IMR-90 (cell line): ENCODE results near the gene ZNF718. TPM values are rescaled to one million over a fixed set of nuclear protein-coding genes. Genes with fewer than 3 reads are reported as not detected.

Experiments
- ATAC-seq: fragments of 200-7000 bp; cut with Tn5 transposase; 2 replicates; pipeline ENCODE4 v1.9.1; 2020; ENCODE audit warnings: low read depth, mild to moderate bottlenecking, moderate library complexity
- BruUV-seq: library from RNA; stranded (reverse); fragments of 400-500 nt; replicated peaks from 2 replicates; lab custom pipeline; 2021; lab: Mats Ljungman, UMichigan
- CTCF ChIA-PET: fragments of 300-600 bp; formaldehyde crosslinking; extraction: SDS; loops from one replicate; lab custom pipeline; 2021; ENCODE audit warnings: antibody characterized with exemption; lab: Yijun Ruan, JAX
- POLR2A ChIA-PET: fragments of 300-600 bp; sonication (Branson Sonifier 250); formaldehyde crosslinking; loops from one replicate; lab custom pipeline; 2022; ENCODE audit warnings: antibody characterized with exemption; ENCODE audit not compliant: unreplicated experiment; lab: Charles Lee
- DNase-seq: peaks from one replicate; pipeline ENCODE4 v3.0.0; 2013
- H2AFZ ChIP-seq: replicated peaks from 2 replicates; pipeline ENCODE3; 2013; ENCODE audit warnings: low read length, mild to moderate bottlenecking; ENCODE audit not compliant: poor library complexity
- H2AK5ac ChIP-seq: 2 replicates; pipeline ENCODE4 v1.6.1; 2013; ENCODE audit warnings: low read depth, low read length, inconsistent platforms
- H2AK9ac ChIP-seq: replicated peaks from 2 replicates; pipeline ENCODE3; 2013; ENCODE audit warnings: mild to moderate bottlenecking, low read depth, low read length, moderate library complexity; ENCODE audit not compliant: poor library complexity
- H2BK120ac ChIP-seq: 2 replicates; pipeline ENCODE4 v1.6.1; 2013; ENCODE audit warnings: low read depth, low read length, inconsistent platforms
- H2BK15ac ChIP-seq: 3 replicates; pipeline ENCODE4 v1.6.1; 2013; ENCODE audit warnings: low read depth, low read length, inconsistent platforms
- H2BK20ac ChIP-seq: 2 replicates; pipeline ENCODE4 v1.6.1; 2013; ENCODE audit warnings: low read depth, mild to moderate bottlenecking, inconsistent platforms, low read length, moderate library complexity
- H2BK5ac ChIP-seq: 2 replicates; pipeline ENCODE4 v1.6.1; 2013; ENCODE audit warnings: mild to moderate bottlenecking, low read depth, low read length, inconsistent platforms; ENCODE audit not compliant: poor library complexity, severe bottlenecking
- H3K14ac ChIP-seq: replicated peaks from 2 replicates; pipeline ENCODE4 v1.6.1; 2013; ENCODE audit warnings: low read depth, low read length, inconsistent platforms
- H3K18ac ChIP-seq: 2 replicates; pipeline ENCODE4 v1.6.1; 2013; ENCODE audit warnings: low read depth, low read length, control low read depth
- H3K23ac ChIP-seq: 2 replicates; pipeline ENCODE4 v1.6.1; 2013; ENCODE audit warnings: low read depth, low read length, inconsistent platforms
- H3K27ac ChIP-seq: 2 replicates; pipeline ENCODE4 v1.5.1; 2013; ENCODE audit warnings: mild to moderate bottlenecking, control low read depth, low read length; ENCODE audit not compliant: insufficient read depth
- H3K27me3 ChIP-seq: 2 replicates; pipeline ENCODE4 v1.6.1; 2013; ENCODE audit warnings: low read length; ENCODE audit not compliant: control insufficient read depth, insufficient read depth
- H3K36me3 ChIP-seq: 2 replicates; pipeline ENCODE4 v1.6.1; 2013; ENCODE audit warnings: low read length, mixed read lengths; ENCODE audit not compliant: control insufficient read depth, insufficient read depth
- H3K4ac ChIP-seq: 2 replicates; pipeline ENCODE4 v1.6.1; 2013; ENCODE audit warnings: low read depth, low read length, inconsistent platforms
- H3K4me1 ChIP-seq: 2 replicates; pipeline ENCODE4 v1.6.1; 2013; ENCODE audit warnings: low read length, mixed read lengths; ENCODE audit not compliant: control insufficient read depth, insufficient read depth
- H3K4me2 ChIP-seq: 2 replicates; pipeline ENCODE4 v1.6.1; 2013; ENCODE audit warnings: low read depth, mild to moderate bottlenecking, control low read depth, low read length, moderate library complexity
- H3K4me3 ChIP-seq: 2 replicates; pipeline ENCODE4 v1.5.1; 2013; ENCODE audit warnings: low read depth, mild to moderate bottlenecking, control low read depth, low read length, moderate library complexity; ENCODE audit not compliant: insufficient read depth
- H3K56ac ChIP-seq: 2 replicates; pipeline ENCODE4 v1.6.1; 2013; ENCODE audit warnings: low read length, inconsistent platforms; ENCODE audit not compliant: insufficient read depth; ENCODE audit errors: extremely low read depth
- H3K79me1 ChIP-seq, 2 experiments: 2 replicates each; pipeline ENCODE4 v1.6.1; 2013; ENCODE audit warnings: low read length in 2 of 2, inconsistent platforms in 1 of 2, low read depth in 1 of 2
- H3K9ac ChIP-seq: 2 replicates; pipeline ENCODE4 v1.6.1; 2013; ENCODE audit warnings: low read depth, low read length, control low read depth
- H3K9me1 ChIP-seq: 2 replicates; pipeline ENCODE4 v1.6.1; 2013; ENCODE audit warnings: low read length, inconsistent platforms; ENCODE audit not compliant: insufficient read depth
- H3K9me3 ChIP-seq: 2 replicates; pipeline ENCODE4 v1.6.1; 2013; ENCODE audit warnings: low read length; ENCODE audit not compliant: control insufficient read depth, insufficient read depth
- H4K20me1 ChIP-seq: 2 replicates; pipeline ENCODE4 v1.6.1; 2013; ENCODE audit warnings: low read length, inconsistent platforms; ENCODE audit not compliant: insufficient read depth
- H4K5ac ChIP-seq: 2 replicates; pipeline ENCODE4 v1.6.1; 2013; ENCODE audit warnings: mild to moderate bottlenecking, low read depth, low read length, control low read depth
- H4K8ac ChIP-seq, 2 experiments: 2 replicates each; pipeline ENCODE4 v1.6.1; 2013; ENCODE audit warnings: low read depth in 2 of 2, low read length in 2 of 2, control low read depth in 1 of 2, inconsistent platforms in 1 of 2
- H4K91ac ChIP-seq: 2 replicates; pipeline ENCODE4 v1.6.1; 2013; ENCODE audit warnings: low read depth, low read length, inconsistent platforms; ENCODE audit not compliant: insufficient read depth
- BHLHE40 ChIP-seq: fragments of 150-350 bp; IDR thresholded peaks from 2 replicates; pipeline ENCODE4 v1.6.1; 2016; ENCODE audit warnings: mild to moderate bottlenecking, low read depth, low read length
- CEBPB ChIP-seq: IDR thresholded peaks from 2 replicates; pipeline ENCODE4 v1.6.1; 2012; ENCODE audit warnings: low read depth, low read length, improper control_type of control experiment
- CHD1 ChIP-seq: IDR thresholded peaks from 2 replicates; pipeline ENCODE4 v1.6.1; 2012; ENCODE audit warnings: low read depth, low read length, improper control_type of control experiment
- CTCF ChIP-seq: conservative IDR thresholded peaks from 2 replicates; pipeline ENCODE4 v1.5.1; 2012; ENCODE audit warnings: mild to moderate bottlenecking, low read depth, low read length, improper control_type of control experiment
- FOS ChIP-seq: fragments of 150-350 bp; IDR thresholded peaks from 2 replicates; pipeline ENCODE4 v1.6.1; 2016; ENCODE audit warnings: low read depth, low read length
- MAFK ChIP-seq: IDR thresholded peaks from 2 replicates; pipeline ENCODE4 v1.6.1; 2012; ENCODE audit warnings: low read depth, low read length, improper control_type of control experiment
- MAZ ChIP-seq: IDR thresholded peaks from 2 replicates; pipeline ENCODE4 v1.6.1; 2012; ENCODE audit warnings: low read depth, mild to moderate bottlenecking, low read length, improper control_type of control experiment, moderate library complexity, borderline replicate concordance
- MXI1 ChIP-seq: IDR thresholded peaks from 2 replicates; pipeline ENCODE4 v1.6.1; 2012; ENCODE audit warnings: low read depth, mild to moderate bottlenecking, low read length, moderate library complexity, borderline replicate concordance
- NFE2L2 ChIP-seq: fragments of 150-350 bp; IDR thresholded peaks from 2 replicates; pipeline ENCODE4 v1.6.1; 2016; ENCODE audit warnings: low read depth, mild to moderate bottlenecking, low read length
- POLR2A ChIP-seq: IDR thresholded peaks from 2 replicates; pipeline ENCODE4 v1.6.1; 2012; ENCODE audit warnings: mild to moderate bottlenecking, low read depth, low read length
- RAD21 ChIP-seq: IDR thresholded peaks from 2 replicates; pipeline ENCODE4 v1.6.1; 2012; ENCODE audit warnings: low read length, improper control_type of control experiment
- RCOR1 ChIP-seq: IDR thresholded peaks from 2 replicates; pipeline ENCODE4 v1.6.1; 2012; ENCODE audit warnings: mild to moderate bottlenecking, low read length, improper control_type of control experiment; ENCODE audit not compliant: insufficient replicate concordance
- RFX5 ChIP-seq: IDR thresholded peaks from 2 replicates; pipeline ENCODE4 v1.8.0; 2012; ENCODE audit warnings: low read depth, mild to moderate bottlenecking, low read length, moderate library complexity
- SMC3 ChIP-seq: fragments of 150-350 bp; IDR thresholded peaks from 2 replicates; pipeline ENCODE4 v1.6.1; 2016; ENCODE audit warnings: low read depth, mild to moderate bottlenecking, antibody characterized with exemption, low read length, moderate library complexity
- WGBS, 2 experiments: methylation state at CpG; one replicate each; pipeline versions ENCODE4 v1.1.5 to v1.1.7; 2013; ENCODE audit warnings: missing lambda C conversion rate in 2 of 2; ENCODE audit not compliant: insufficient read length in 1 of 2; ENCODE audit errors: extremely low coverage in 2 of 2; 5-methylcytosine and 5-hydroxymethylcytosine counted together
- dilution Hi-C: fragments of 300-500 bp; cut with HindIII; formaldehyde crosslinking; loops from one replicate; pipeline ENCODE4 v1.14.3; 2018; ENCODE audit warnings: low sequenced_read_pairs; ENCODE audit not compliant: unreplicated experiment
- in situ Hi-C: fragments of 300-500 bp; cut with MboI; formaldehyde crosslinking; loops from 3 replicates; pipeline ENCODE4 v1.14.3; 2019; ENCODE audit warnings: low sequenced_read_pairs, inconsistent platforms, mixed read lengths
- intact Hi-C: fragments of 100-400 bp; cut with micrococcal nuclease; formaldehyde crosslinking; loops from 2 replicates; pipeline ENCODE4 v1.10.0; 2022
- polyA plus RNA-seq, 3 experiments: library from polyadenylated mRNA; depleted of rRNA; stranded (reverse); fragments of >200 nt; gene quantifications; 2 replicates each; pipeline ENCODE4 v1.2.3, GENCODE V29; 2012; ENCODE audit warnings: low replicate concordance in 1 of 3
- total RNA-seq: library from RNA; depleted of rRNA; stranded (reverse); fragments of >200 nt; gene quantifications from 2 replicates; pipeline ENCODE4 v1.2.3, GENCODE V29; 2012
- TF ChIP-seq, protein P1 (sequence below): fragments of 150-350 bp; IDR thresholded peaks from 2 replicates; pipeline ENCODE4 v1.6.1; 2016; ENCODE audit warnings: low read depth, mild to moderate bottlenecking, low read length, moderate library complexity, borderline replicate concordance
- TF ChIP-seq, protein P2 (sequence below): fragments of 150-350 bp; IDR thresholded peaks from 2 replicates; pipeline ENCODE4 v1.6.1; 2017; ENCODE audit warnings: mild to moderate bottlenecking, antibody characterized with exemption, low read length, low read depth

The ZNF718 gene
- total and polyA plus RNA-seq, 2 of the 4 experiments (the other 2 are of a cell fraction) = 1.1 to 1.8 TPM

DNA sequence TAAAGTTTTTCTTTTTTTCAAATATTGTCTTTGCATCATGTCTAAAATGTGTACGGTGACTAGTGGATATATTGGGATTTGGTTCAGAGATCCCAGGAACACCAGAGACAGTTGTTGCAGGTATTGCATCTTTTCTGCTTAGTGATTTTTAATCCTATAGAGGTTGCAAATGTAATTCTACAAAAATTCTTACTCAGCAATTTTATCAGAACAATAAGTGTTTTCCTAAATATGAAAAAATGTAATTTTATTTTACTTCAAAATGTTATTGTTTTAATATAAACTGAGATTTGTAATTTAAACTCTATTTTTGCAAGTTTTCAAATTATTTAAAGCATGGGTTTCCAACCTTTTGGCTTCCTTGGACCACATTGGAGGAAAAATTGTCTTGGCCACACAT, 8.2 kb downstream of the ZNF718 start:
- in situ Hi-C loops = no loop called here

More for the DNA sequence above, 8.2 kb downstream of the ZNF718 start:
- Histone ChIP-seq H3K27ac (no peak overlapping the region), H3K9me1 (no peaks in the 10 kb centered on the region), H3K9ac (no peak overlapping the region), H2AK9ac (no peak overlapping the region), H3K4me1 (no peaks in the 10 kb centered on the region), H2BK15ac (no peak overlapping the region), H2BK5ac (no peak overlapping the region), H2BK120ac (no peak overlapping the region), H4K5ac (no peak overlapping the region), H3K4ac (no peak overlapping the region), H4K91ac (no peak overlapping the region), H3K18ac (no peak overlapping the region), H3K79me1 (peaks cover 4 to 9% of the 10 kb centered on the region in 2 experiments; a peak in 1 of 4 replicates), H3K14ac (no peak overlapping the region), H3K4me2 (no peak overlapping the region), H3K9me3 (peaks cover 21% of the 10 kb centered on the region), H3K4me3 (no peak overlapping the region), H2AFZ (no peak overlapping the region), H2BK20ac (no peak overlapping the region), H3K36me3 (peaks cover 27% of the 10 kb centered on the region), H3K56ac (no peak overlapping the region), H3K27me3 (no peaks in the 10 kb centered on the region), H4K20me1 (no peaks in the 10 kb centered on the region), H3K23ac (no peak overlapping the region), H4K8ac (no peak overlapping the region), H2AK5ac (no peak overlapping the region)
- ChIA-PET POLR2A (no interaction called here), CTCF (no interaction called here)
- ATAC-seq (no peak), DNase-seq (no peak)
- WGBS, 2 experiments = no CpG with 5 or more reads among the region's 1 CpG
- BruUV-seq = no TSS peak
- dilution Hi-C loops = no loop called here
- intact Hi-C loops = no loop called here
- TF ChIP-seq BHLHE40 (no peak), RAD21 (no peak), CEBPB (no peak), RCOR1 (no peak), MAZ (no peak), NFE2L2 (no peak), MXI1 (no peak), RFX5 (no peak), FOS (no peak), MAFK (no peak), SMC3 (no peak), POLR2A (no peak), CTCF (no peak), CHD1 (no peak)
- TF ChIP-seq, protein P1, sequence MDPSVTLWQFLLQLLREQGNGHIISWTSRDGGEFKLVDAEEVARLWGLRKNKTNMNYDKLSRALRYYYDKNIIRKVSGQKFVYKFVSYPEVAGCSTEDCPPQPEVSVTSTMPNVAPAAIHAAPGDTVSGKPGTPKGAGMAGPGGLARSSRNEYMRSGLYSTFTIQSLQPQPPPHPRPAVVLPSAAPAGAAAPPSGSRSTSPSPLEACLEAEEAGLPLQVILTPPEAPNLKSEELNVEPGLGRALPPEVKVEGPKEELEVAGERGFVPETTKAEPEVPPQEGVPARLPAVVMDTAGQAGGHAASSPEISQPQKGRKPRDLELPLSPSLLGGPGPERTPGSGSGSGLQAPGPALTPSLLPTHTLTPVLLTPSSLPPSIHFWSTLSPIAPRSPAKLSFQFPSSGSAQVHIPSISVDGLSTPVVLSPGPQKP = no peak
- TF ChIP-seq, protein P2, sequence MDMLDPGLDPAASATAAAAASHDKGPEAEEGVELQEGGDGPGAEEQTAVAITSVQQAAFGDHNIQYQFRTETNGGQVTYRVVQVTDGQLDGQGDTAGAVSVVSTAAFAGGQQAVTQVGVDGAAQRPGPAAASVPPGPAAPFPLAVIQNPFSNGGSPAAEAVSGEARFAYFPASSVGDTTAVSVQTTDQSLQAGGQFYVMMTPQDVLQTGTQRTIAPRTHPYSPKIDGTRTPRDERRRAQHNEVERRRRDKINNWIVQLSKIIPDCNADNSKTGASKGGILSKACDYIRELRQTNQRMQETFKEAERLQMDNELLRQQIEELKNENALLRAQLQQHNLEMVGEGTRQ = no peak
